ENCODE measurements around the gene KCNT1. TPM values are rescaled to one million over a fixed set of nuclear protein-coding genes. Genes with fewer than 3 reads are reported as not detected.
A peak's percentile ranks its signal among the peaks of the same experiment; 100 is the strongest.

KCNT1 gene
- total RNA-seq, 1 experiment from 2014 or later = not detected

- intact Hi-C loops (cut with micrococcal nuclease; ENCODE audit: unreplicated experiment) = no loop called here
- no peak for TF ChIP-seq CTCF (conservative IDR thresholded peaks at IDR 0.05; ENCODE audit: low read depth, low read length)
- no peak for TF ChIP-seq EZH2 (IDR thresholded peaks at IDR 0.05; ENCODE audit: borderline replicate concordance, low read depth, low read length, poor library complexity, severe bottlenecking)
- H3K27me3 ChIP-seq (replicated peaks; ENCODE audit: insufficient read depth, low read depth, low read length, poor library complexity) = peaks cover 35% of the 10 kb centered on the region
- CTCF ChIA-PET = no interaction called here
- H3K36me3 ChIP-seq (ENCODE audit: insufficient read depth, low read length, poor library complexity, severe bottlenecking) = no peaks in the 10 kb centered on the region
- H3K27ac ChIP-seq (ENCODE audit: low read depth, low read length, poor library complexity, severe bottlenecking) = no peak overlapping the region
- no peaks in the 10 kb centered on the region for H3K9me3 ChIP-seq (ENCODE audit: low read depth, low read length, poor library complexity, severe bottlenecking)
- BruUV-seq (replicated peaks) = no TSS peak
- POLR2A ChIA-PET (ENCODE audit: low non-redundant PET) = no interaction called here
- DNase-seq (ENCODE audit: low spot score) = no peak
- no peak overlapping the region for H3K4me3 ChIP-seq (ENCODE audit: low read depth, low read length, poor library complexity, severe bottlenecking)
- peaks cover 5% of the 10 kb centered on the region for H3K4me1 ChIP-seq (ENCODE audit: insufficient read depth, low read length, poor library complexity, severe bottlenecking)
Measured at GRCh38 chr9:135716045-135716444, 14.1 kb downstream of the KCNT1 start.

- Histone ChIP-seq H3K9me3 (ENCODE audit: low read depth, low read length, poor library complexity, severe bottlenecking) (no peaks in the 10 kb centered on the region), H3K27ac (ENCODE audit: low read depth, low read length, poor library complexity, severe bottlenecking) (no peak overlapping the region), H3K27me3 (replicated peaks; ENCODE audit: insufficient read depth, low read depth, low read length, poor library complexity) (peaks cover 35% of the 10 kb centered on the region), H3K4me1 (ENCODE audit: insufficient read depth, low read length, poor library complexity, severe bottlenecking) (peaks cover 5% of the 10 kb centered on the region), H3K4me3 (ENCODE audit: low read depth, low read length, poor library complexity, severe bottlenecking) (no peak overlapping the region), H3K36me3 (ENCODE audit: insufficient read depth, low read length, poor library complexity, severe bottlenecking) (no peaks in the 10 kb centered on the region)
- ChIA-PET POLR2A (ENCODE audit: low non-redundant PET) (no interaction called here), CTCF (no interaction called here)
- intact Hi-C loops (cut with micrococcal nuclease; ENCODE audit: unreplicated experiment) = no loop called here
- TF ChIP-seq CTCF (conservative IDR thresholded peaks at IDR 0.05; ENCODE audit: low read depth, low read length) = no peak
- no peak for TF ChIP-seq EZH2 (IDR thresholded peaks at IDR 0.05; ENCODE audit: borderline replicate concordance, low read depth, low read length, poor library complexity, severe bottlenecking)
- no TSS peak for BruUV-seq (replicated peaks)
- no peak for DNase-seq (ENCODE audit: low spot score)
Measured at GRCh38 chr9:135717410-135717809, 15.4 kb downstream of the KCNT1 start.

- Histone ChIP-seq H3K4me1 (ENCODE audit: insufficient read depth, low read length, poor library complexity, severe bottlenecking) (peaks cover 5% of the 10 kb centered on the region), H3K4me3 (ENCODE audit: low read depth, low read length, poor library complexity, severe bottlenecking) (no peak overlapping the region), H3K27me3 (replicated peaks; ENCODE audit: insufficient read depth, low read depth, low read length, poor library complexity) (peaks cover 26% of the 10 kb centered on the region), H3K27ac (ENCODE audit: low read depth, low read length, poor library complexity, severe bottlenecking) (no peak overlapping the region), H3K9me3 (ENCODE audit: low read depth, low read length, poor library complexity, severe bottlenecking) (no peaks in the 10 kb centered on the region), H3K36me3 (ENCODE audit: insufficient read depth, low read length, poor library complexity, severe bottlenecking) (no peaks in the 10 kb centered on the region)
- no TSS peak for BruUV-seq (replicated peaks)
- ChIA-PET CTCF (no interaction called here), POLR2A (ENCODE audit: low non-redundant PET) (no interaction called here)
- TF ChIP-seq EZH2 (IDR thresholded peaks at IDR 0.05; ENCODE audit: borderline replicate concordance, low read depth, low read length, poor library complexity, severe bottlenecking) (no peak), CTCF (conservative IDR thresholded peaks at IDR 0.05; ENCODE audit: low read depth, low read length) (no peak)
- intact Hi-C loops (cut with micrococcal nuclease; ENCODE audit: unreplicated experiment) = no loop called here
- DNase-seq (ENCODE audit: low spot score) = peak; percentile 48
Measured at GRCh38 chr9:135718616-135719015, 16.6 kb downstream of the KCNT1 start.
